OCI-LY1 (cell line): ENCODE measurements around the gene ADAMTS9.

Experiments used
- H2AFZ ChIP-seq: fragments of 200-600 bp; sonication (generic), shearing (Covaris generic); 2 replicates; pipeline ENCODE4 v1.6.0; 2014; ENCODE audit warnings: antibody characterized with exemption, mild to moderate bottlenecking, low read length
- H3F3A ChIP-seq: fragments of 200-600 bp; sonication (generic), shearing (Covaris generic); 2 replicates; pipeline ENCODE4 v1.6.0; 2014; ENCODE audit warnings: mild to moderate bottlenecking, antibody characterized with exemption, low read length, moderate library complexity; ENCODE audit not compliant: insufficient read depth
- H3K27ac ChIP-seq: fragments of 200-600 bp; sonication (generic); 2 replicates; pipeline ENCODE4 v1.5.1; 2014; ENCODE audit warnings: low read length, mixed run types, mild to moderate bottlenecking, low read depth; ENCODE audit not compliant: poor library complexity, severe bottlenecking
- H3K27me3 ChIP-seq: fragments of 200-600 bp; sonication (generic); 2 replicates; pipeline ENCODE4 v1.6.0; 2014; ENCODE audit warnings: antibody characterized with exemption, mild to moderate bottlenecking, low read length, moderate library complexity; ENCODE audit not compliant: insufficient read depth
- H3K36me3 ChIP-seq: fragments of 200-600 bp; sonication (generic); 2 replicates; pipeline ENCODE4 v1.6.1; 2014; ENCODE audit warnings: mild to moderate bottlenecking, antibody characterized with exemption, low read length, moderate library complexity, mixed read lengths; ENCODE audit not compliant: insufficient read depth
- H3K4me1 ChIP-seq: fragments of 200-600 bp; sonication (generic); 2 replicates; pipeline ENCODE4 v1.5.1; 2014; ENCODE audit warnings: mild to moderate bottlenecking, low read length, moderate library complexity; ENCODE audit not compliant: insufficient read depth, severe bottlenecking
- H3K4me2 ChIP-seq: fragments of 200-600 bp; sonication (generic), shearing (Covaris generic); 2 replicates; pipeline ENCODE4 v1.6.1; 2014; ENCODE audit warnings: low read length
- H3K4me3 ChIP-seq: fragments of 200-600 bp; sonication (generic); 2 replicates; pipeline ENCODE4 v1.5.1; 2014; ENCODE audit warnings: low read length, low read depth, mild to moderate bottlenecking, mixed read lengths; ENCODE audit not compliant: poor library complexity, severe bottlenecking
- H3K79me2 ChIP-seq: fragments of 200-600 bp; shearing (Covaris generic); 2 replicates; pipeline ENCODE4 v1.6.1; 2016; ENCODE audit warnings: mixed run types, low read length, mixed read lengths; ENCODE audit not compliant: insufficient read depth
- H3K9ac ChIP-seq: fragments of 200-600 bp; sonication (generic), shearing (Covaris generic); 2 replicates; pipeline ENCODE4 v1.6.1; 2014; ENCODE audit warnings: mild to moderate bottlenecking, low read length, mixed read lengths
- H3K9me2 ChIP-seq: fragments of 200-600 bp; sonication (generic), shearing (Covaris generic); 2 replicates; pipeline ENCODE4 v1.6.1; 2014; ENCODE audit warnings: low read depth, mild to moderate bottlenecking, low read length, mixed read lengths
- H3K9me3 ChIP-seq: fragments of 200-600 bp; shearing (Covaris generic); 2 replicates; pipeline ENCODE4 v1.6.1; 2014; ENCODE audit warnings: low read length, mixed read lengths
- H4K20me1 ChIP-seq: fragments of 200-600 bp; sonication (generic), shearing (Covaris generic); 2 replicates; pipeline ENCODE4 v1.6.0; 2016; ENCODE audit warnings: mild to moderate bottlenecking, low read length; ENCODE audit not compliant: insufficient read depth
- EZH2 ChIP-seq: fragments of 200-600 bp; sonication (generic), shearing (Covaris generic); IDR thresholded peaks from 2 replicates; pipeline ENCODE4 v1.8.0; 2017; ENCODE audit warnings: borderline replicate concordance, mixed run types, mild to moderate bottlenecking, antibody characterized with exemption, low read length, moderate library complexity, mixed read lengths
- TF ChIP-seq, protein P1 (sequence below): fragments of 200-600 bp; sonication (generic), shearing (Covaris generic); IDR thresholded peaks from 2 replicates; pipeline ENCODE4 v1.5.1; 2017; ENCODE audit warnings: mild to moderate bottlenecking, antibody characterized with exemption, low read length, moderate library complexity, mixed read lengths

Gene ADAMTS9

DNA sequence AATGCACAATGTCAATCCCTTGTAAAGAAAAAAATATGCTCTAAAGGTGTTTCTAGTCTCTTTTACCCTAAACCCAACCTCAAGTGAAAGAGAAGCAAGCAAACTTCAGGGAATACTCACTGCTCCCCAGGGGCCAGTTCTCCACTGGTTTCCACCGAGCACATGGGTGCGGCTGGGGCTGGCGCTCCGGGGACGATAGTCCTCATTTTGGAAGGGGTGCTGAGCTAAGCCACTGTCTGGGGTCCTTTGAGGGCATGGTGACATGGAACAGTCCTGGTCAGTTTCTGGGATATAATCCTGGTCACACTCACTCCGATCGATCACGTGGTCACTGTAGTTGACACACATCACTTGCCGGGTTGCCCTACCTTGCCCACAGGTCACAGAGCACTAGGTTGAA lies 86.0 kb downstream of the ADAMTS9 start:
- Histone ChIP-seq H3K9me3 (no peaks in the 10 kb centered on the region), H3K9me2 (no peaks in the 10 kb centered on the region), H3K27me3 (no peaks in the 10 kb centered on the region), H3K27ac (no peak overlapping the region), H3K36me3 (no peaks in the 10 kb centered on the region), H3K79me2 (no peaks in the 10 kb centered on the region), H2AFZ (no peak overlapping the region), H3K4me1 (no peaks in the 10 kb centered on the region), H3K9ac (no peak overlapping the region), H3K4me2 (no peak overlapping the region), H4K20me1 (no peaks in the 10 kb centered on the region), H3K4me3 (no peak overlapping the region), H3F3A (no peaks in the 10 kb centered on the region)
- TF ChIP-seq, protein P1, sequence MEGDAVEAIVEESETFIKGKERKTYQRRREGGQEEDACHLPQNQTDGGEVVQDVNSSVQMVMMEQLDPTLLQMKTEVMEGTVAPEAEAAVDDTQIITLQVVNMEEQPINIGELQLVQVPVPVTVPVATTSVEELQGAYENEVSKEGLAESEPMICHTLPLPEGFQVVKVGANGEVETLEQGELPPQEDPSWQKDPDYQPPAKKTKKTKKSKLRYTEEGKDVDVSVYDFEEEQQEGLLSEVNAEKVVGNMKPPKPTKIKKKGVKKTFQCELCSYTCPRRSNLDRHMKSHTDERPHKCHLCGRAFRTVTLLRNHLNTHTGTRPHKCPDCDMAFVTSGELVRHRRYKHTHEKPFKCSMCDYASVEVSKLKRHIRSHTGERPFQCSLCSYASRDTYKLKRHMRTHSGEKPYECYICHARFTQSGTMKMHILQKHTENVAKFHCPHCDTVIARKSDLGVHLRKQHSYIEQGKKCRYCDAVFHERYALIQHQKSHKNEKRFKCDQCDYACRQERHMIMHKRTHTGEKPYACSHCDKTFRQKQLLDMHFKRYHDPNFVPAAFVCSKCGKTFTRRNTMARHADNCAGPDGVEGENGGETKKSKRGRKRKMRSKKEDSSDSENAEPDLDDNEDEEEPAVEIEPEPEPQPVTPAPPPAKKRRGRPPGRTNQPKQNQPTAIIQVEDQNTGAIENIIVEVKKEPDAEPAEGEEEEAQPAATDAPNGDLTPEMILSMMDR: no peak
- no peak for TF ChIP-seq EZH2

DNA sequence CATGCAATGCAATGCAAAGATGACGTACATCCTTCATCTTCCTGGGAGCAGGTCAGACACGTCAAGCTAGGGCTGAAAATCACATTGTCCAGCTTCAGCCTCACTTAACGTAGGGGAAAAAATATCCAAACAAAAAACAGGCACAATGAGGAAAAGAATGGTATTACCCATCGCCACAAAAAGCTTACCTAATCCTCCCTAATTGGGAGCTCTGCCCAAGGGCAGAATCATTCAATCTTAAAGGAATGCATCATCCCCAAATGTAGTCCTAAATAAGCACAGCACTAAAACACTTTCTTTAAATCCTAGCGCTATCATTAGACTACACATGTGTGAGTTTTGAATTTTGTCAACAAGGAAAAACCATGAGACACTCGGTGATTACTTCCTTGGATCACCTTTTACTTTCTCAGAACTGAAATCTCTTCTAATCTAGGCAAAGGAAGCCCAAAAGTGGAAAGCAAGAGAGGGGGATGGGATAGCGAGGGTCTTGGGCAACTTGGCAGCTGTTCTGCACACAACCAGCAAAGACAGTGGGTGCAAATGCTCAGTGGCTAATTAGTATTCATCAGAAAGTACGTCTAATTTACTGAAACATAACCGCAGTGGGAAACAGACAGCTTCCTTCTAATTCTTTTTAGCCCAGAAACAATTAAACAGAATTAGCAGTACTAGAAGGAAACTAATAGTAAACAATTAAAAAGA lies 87.4 kb downstream of the ADAMTS9 start:
- no peaks in the 10 kb centered on the region for H3F3A ChIP-seq
- no peak overlapping the region for H3K27ac ChIP-seq
- no peaks in the 10 kb centered on the region for H3K4me1 ChIP-seq
- no peak overlapping the region for H3K4me2 ChIP-seq
- H2AFZ ChIP-seq: no peak overlapping the region
- no peaks in the 10 kb centered on the region for H3K79me2 ChIP-seq
- no peaks in the 10 kb centered on the region for H4K20me1 ChIP-seq
- no peak overlapping the region for H3K9ac ChIP-seq
- H3K9me3 ChIP-seq: no peaks in the 10 kb centered on the region
- no peaks in the 10 kb centered on the region for H3K27me3 ChIP-seq
- H3K4me3 ChIP-seq: no peak overlapping the region
- H3K9me2 ChIP-seq: no peaks in the 10 kb centered on the region
- H3K36me3 ChIP-seq: no peaks in the 10 kb centered on the region
- no peak for TF ChIP-seq EZH2
- TF ChIP-seq, protein P1: no peak

DNA sequence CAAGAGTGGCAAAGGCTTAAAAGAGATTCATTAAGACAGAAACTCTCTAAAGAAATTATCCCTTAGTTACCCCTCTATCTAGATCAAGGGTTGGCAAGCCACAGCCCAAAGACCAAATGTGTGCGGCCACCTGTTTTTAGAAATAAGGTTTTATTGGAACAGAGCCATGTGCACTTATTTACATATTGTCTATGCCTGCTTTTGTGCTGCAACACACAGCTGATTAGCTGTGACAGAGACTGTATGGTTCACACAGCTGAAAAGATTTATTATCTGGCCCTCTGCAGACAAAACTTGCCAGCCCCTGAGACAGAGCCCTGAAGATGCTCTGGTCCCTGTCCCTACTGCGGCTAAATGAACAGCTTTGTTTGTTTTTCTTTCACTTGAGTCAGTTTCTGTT lies 88.1 kb downstream of the ADAMTS9 start:
- no peak overlapping the region for H3K27ac ChIP-seq
- no peaks in the 10 kb centered on the region for H3K9me3 ChIP-seq
- no peaks in the 10 kb centered on the region for H3K36me3 ChIP-seq
- no peak overlapping the region for H3K4me3 ChIP-seq
- no peak overlapping the region for H3K4me2 ChIP-seq
- no peak for TF ChIP-seq EZH2
- TF ChIP-seq, protein P1: no peak
- H3F3A ChIP-seq: no peaks in the 10 kb centered on the region
- no peaks in the 10 kb centered on the region for H3K79me2 ChIP-seq
- no peaks in the 10 kb centered on the region for H3K9me2 ChIP-seq
- H4K20me1 ChIP-seq: no peaks in the 10 kb centered on the region
- H3K9ac ChIP-seq: no peak overlapping the region
- no peaks in the 10 kb centered on the region for H3K4me1 ChIP-seq
- H3K27me3 ChIP-seq: no peaks in the 10 kb centered on the region
- no peak overlapping the region for H2AFZ ChIP-seq
